Natural killer cell treated with Interleukin-12 subunit alpha and Interleukin-12 subunit beta and Interleukin-15 and Interleukin-18, amount 100 ng/mL, for 72 hours (primary cell): ENCODE data around the gene NMUR2. TPM values are rescaled to one million over a fixed set of nuclear protein-coding genes. Genes with fewer than 3 reads are reported as not detected.

Source experiments
- ATAC-seq, 2 donors: fragments of 150-1000 bp; cut with Tn5 transposase in 1 of 2; sonication (Bioruptor Pico), chemical (Tn5 transposase) in 1 of 2; 2 replicates each; pipeline ENCODE4 v1.10.0; 2021
- DNase-seq: peaks from one replicate; pipeline ENCODE4 v3.0.0; 2022; ENCODE audit warnings: low spot score
- H3K27ac Mint-ChIP-seq, 2 donors: 1 replicate in 1 of 2; 2 replicates in 1 of 2; pipeline ENCODE4 v1.8.0; 2022; ENCODE audit warnings: mixed read lengths in 2 of 2, mild to moderate bottlenecking in 1 of 2, moderate library complexity in 1 of 2
- H3K27me3 Mint-ChIP-seq, 2 donors: 1 replicate in 1 of 2; 2 replicates in 1 of 2; pipeline ENCODE4 v1.8.0; 2022; ENCODE audit warnings: mixed read lengths in 2 of 2
- H3K36me3 Mint-ChIP-seq: one replicate; pipeline ENCODE4 v1.8.0; 2022; ENCODE audit warnings: mixed read lengths
- H3K4me1 Mint-ChIP-seq, 2 donors: 1 replicate in 1 of 2; 2 replicates in 1 of 2; pipeline ENCODE4 v1.8.0; 2022; ENCODE audit warnings: low read depth in 2 of 2, mixed read lengths in 2 of 2, mild to moderate bottlenecking in 1 of 2
- H3K4me3 Mint-ChIP-seq: one replicate; pipeline ENCODE4 v1.8.0; 2022; ENCODE audit warnings: mixed read lengths
- H3K9me3 Mint-ChIP-seq: 2 replicates; pipeline ENCODE4 v1.8.0; 2022; ENCODE audit warnings: mixed read lengths
- total RNA-seq, 2 donors: library from RNA; stranded (reverse); gene quantifications; one replicate each; pipeline ENCODE4 v1.2.3, GENCODE V29; 2022

NMUR2 gene
- total RNA-seq, 2 donors from 2014 or later, result not detected

GRCh38 chr5:152393441-152393840 lies 11.6 kb downstream of the NMUR2 start:
- peaks cover 0 to 10% of the 10 kb centered on the region in 2 donors for H3K27me3 Mint-ChIP-seq
- no peak overlapping the region for H3K27ac Mint-ChIP-seq
- H3K4me3 Mint-ChIP-seq, result no peak overlapping the region
- no peak for DNase-seq
- H3K9me3 Mint-ChIP-seq, result peaks cover 3% of the 10 kb centered on the region
- no peaks in the 10 kb centered on the region for H3K36me3 Mint-ChIP-seq
- H3K4me1 Mint-ChIP-seq, result no peaks in the 10 kb centered on the region
- no peak for ATAC-seq

- Mint-ChIP-seq H3K27me3 (peaks cover 0 to 9% of the 10 kb centered on the region in 2 donors), H3K9me3 (peaks cover 2% of the 10 kb centered on the region), H3K27ac (no peak overlapping the region), H3K36me3 (no peaks in the 10 kb centered on the region), H3K4me1 (no peaks in the 10 kb centered on the region), H3K4me3 (no peak overlapping the region)
- no peak for DNase-seq
- ATAC-seq, result no peak
Measured at GRCh38 chr5:152389208-152389849, 15.8 kb downstream of the NMUR2 start.

DNA sequence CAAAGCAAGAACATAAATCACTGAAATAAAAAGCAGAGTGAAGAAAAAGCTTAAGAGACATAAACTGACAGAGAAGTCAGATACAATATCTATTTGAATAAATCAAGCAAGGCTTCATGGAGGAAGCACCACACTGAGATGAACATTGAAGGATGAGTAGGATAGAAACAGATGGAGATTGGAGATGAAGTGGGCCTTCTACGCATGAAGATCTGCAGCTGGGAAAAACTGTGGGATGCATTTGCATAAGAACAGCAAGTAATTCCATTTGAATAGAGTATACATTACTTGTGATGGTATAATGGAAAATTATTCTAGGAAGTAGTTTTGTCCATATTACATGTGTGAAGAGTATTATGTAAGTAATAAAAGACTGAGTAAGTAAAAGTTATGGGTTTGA lies 16.5 kb downstream of the NMUR2 start:
- no peak overlapping the region for H3K4me3 Mint-ChIP-seq
- H3K4me1 Mint-ChIP-seq, result no peaks in the 10 kb centered on the region
- peaks cover 0 to 5% of the 10 kb centered on the region in 2 donors for H3K27me3 Mint-ChIP-seq
- no peaks in the 10 kb centered on the region for H3K9me3 Mint-ChIP-seq
- no peak overlapping the region for H3K27ac Mint-ChIP-seq
- DNase-seq (no peak), ATAC-seq (no peak)
- no peaks in the 10 kb centered on the region for H3K36me3 Mint-ChIP-seq

GRCh38 chr5:152380415-152381123 lies 24.5 kb downstream of the NMUR2 start:
- no peaks in the 10 kb centered on the region for H3K9me3 Mint-ChIP-seq
- H3K4me1 Mint-ChIP-seq, result no peaks in the 10 kb centered on the region
- ATAC-seq, result no peak
- H3K36me3 Mint-ChIP-seq, result no peaks in the 10 kb centered on the region
- peaks cover 3 to 12% of the 10 kb centered on the region in 2 donors for H3K27me3 Mint-ChIP-seq
- no peak for DNase-seq
- H3K4me3 Mint-ChIP-seq, result no peak overlapping the region
- H3K27ac Mint-ChIP-seq, result no peak overlapping the region

- Mint-ChIP-seq H3K9me3 (no peaks in the 10 kb centered on the region), H3K27ac (no peak overlapping the region), H3K27me3 (peaks cover 3 to 17% of the 10 kb centered on the region in 2 donors), H3K4me3 (no peak overlapping the region), H3K36me3 (no peaks in the 10 kb centered on the region), H3K4me1 (no peaks in the 10 kb centered on the region)
- ATAC-seq, result no peak
- no peak for DNase-seq
Measured at GRCh38 chr5:152379331-152379730, 25.7 kb downstream of the NMUR2 start.

DNA sequence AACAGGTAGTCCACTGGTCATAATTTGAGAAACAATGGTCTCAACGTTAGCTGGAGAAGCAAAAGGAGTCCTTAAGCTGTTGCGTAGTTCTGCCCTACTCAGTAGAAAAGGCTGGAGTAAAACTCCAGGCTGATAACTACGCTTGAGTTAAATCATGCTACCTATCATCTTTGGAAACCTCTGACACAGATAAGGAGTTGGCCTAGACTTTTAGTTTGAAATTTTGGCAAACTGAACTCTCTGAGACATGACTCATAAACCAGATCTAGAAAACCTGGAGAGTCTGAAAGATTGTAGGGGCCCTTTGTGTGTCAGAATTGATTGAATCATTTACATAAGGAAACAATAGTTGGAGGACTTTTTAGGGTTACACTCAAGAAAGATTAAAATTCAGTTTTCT lies 26.3 kb downstream of the NMUR2 start:
- H3K27ac Mint-ChIP-seq, result no peak overlapping the region
- ATAC-seq (no peak), DNase-seq (no peak)
- H3K4me1 Mint-ChIP-seq, result no peaks in the 10 kb centered on the region
- no peaks in the 10 kb centered on the region for H3K9me3 Mint-ChIP-seq
- H3K27me3 Mint-ChIP-seq, result peaks cover 3 to 17% of the 10 kb centered on the region in 2 donors
- H3K4me3 Mint-ChIP-seq, result no peak overlapping the region
- no peaks in the 10 kb centered on the region for H3K36me3 Mint-ChIP-seq

DNA sequence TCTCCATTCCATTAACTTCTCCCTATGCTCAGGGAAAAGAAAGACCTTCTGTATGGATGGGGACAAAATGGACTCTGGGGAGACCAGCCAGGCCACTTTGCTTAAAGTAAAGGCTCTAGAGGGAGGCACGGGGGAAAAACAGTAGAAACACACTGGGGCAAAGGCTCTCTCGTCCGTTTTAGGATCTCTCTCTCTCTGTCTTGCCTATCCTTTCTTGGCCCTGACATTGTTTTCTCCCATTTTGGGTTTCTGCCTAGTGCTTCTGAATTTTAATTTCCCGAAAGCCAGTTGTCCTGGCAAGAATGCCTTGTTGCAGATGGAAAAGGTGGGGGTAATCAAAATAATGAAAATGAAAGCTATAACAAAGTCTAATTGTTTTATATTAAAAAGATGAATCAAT lies 28.2 kb downstream of the NMUR2 start:
- no peaks in the 10 kb centered on the region for H3K4me1 Mint-ChIP-seq
- no peak overlapping the region for H3K27ac Mint-ChIP-seq
- peaks cover 3 to 17% of the 10 kb centered on the region in 2 donors for H3K27me3 Mint-ChIP-seq
- ATAC-seq, result no peak
- DNase-seq, result no peak
- no peaks in the 10 kb centered on the region for H3K9me3 Mint-ChIP-seq
- no peaks in the 10 kb centered on the region for H3K36me3 Mint-ChIP-seq
- H3K4me3 Mint-ChIP-seq, result no peak overlapping the region

DNA sequence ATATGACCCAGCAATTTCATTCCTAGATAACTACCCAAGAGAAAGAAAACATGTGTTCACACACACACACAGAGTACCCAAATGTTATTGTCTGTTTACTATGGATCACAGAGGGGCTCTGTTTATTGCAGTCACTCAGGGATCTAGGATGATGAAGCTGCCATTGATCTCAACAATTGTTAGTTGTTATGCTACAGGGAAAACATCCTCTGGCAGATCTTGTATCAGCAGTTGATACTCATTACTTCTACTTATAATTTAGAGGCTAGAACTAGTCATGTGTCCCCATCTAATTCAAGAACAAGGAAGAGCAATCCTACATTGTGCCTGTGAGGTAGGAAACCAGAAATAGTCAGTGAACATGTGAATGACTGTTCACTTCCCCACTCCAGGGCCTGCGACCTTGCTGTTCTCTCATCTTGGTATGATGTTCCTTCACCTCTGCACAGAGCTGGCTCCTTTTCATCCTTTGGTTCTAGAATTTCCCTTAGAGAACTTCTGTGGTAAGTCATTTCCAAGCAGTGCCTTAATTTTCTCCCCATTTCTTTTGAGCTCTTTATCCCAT lies 30.3 kb downstream of the NMUR2 start:
- Mint-ChIP-seq H3K4me1 (no peaks in the 10 kb centered on the region), H3K9me3 (no peaks in the 10 kb centered on the region), H3K4me3 (no peak overlapping the region), H3K36me3 (no peaks in the 10 kb centered on the region), H3K27ac (no peak overlapping the region), H3K27me3 (peaks cover 3 to 26% of the 10 kb centered on the region in 2 donors)
- ATAC-seq, result no peak
- no peak for DNase-seq

- ATAC-seq (no peak), DNase-seq (no peak)
- H3K27me3 Mint-ChIP-seq, result peaks cover 3 to 29% of the 10 kb centered on the region in 2 donors
- H3K9me3 Mint-ChIP-seq, result no peaks in the 10 kb centered on the region
- H3K4me3 Mint-ChIP-seq, result no peak overlapping the region
- H3K27ac Mint-ChIP-seq, result no peak overlapping the region
- H3K36me3 Mint-ChIP-seq, result no peaks in the 10 kb centered on the region
- H3K4me1 Mint-ChIP-seq, result no peaks in the 10 kb centered on the region
Measured at GRCh38 chr5:152372875-152373274, 32.2 kb downstream of the NMUR2 start.

DNA sequence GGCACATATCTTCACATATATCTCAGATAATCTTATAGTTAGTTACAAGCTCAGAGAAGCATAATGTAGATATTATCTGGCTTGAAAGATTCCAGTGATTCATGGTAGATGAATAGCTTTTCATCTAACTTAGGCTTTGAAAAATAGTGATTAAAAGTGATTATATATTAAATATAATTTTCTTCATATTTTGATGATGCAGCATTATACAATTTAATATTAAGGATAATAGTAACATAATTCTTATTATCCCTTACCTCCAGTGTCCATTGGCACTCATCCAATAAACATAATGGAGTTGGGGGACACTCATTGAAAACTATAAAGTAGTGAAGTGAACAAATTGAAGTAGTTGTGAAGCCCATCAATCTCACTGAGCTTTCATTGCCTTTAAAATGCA lies 35.8 kb downstream of the NMUR2 start:
- Mint-ChIP-seq H3K4me3 (no peak overlapping the region), H3K4me1 (no peaks in the 10 kb centered on the region), H3K9me3 (no peaks in the 10 kb centered on the region), H3K36me3 (no peaks in the 10 kb centered on the region), H3K27ac (no peak overlapping the region), H3K27me3 (peaks cover 0 to 20% of the 10 kb centered on the region in 2 donors)
- ATAC-seq, result no peak
- no peak for DNase-seq

DNA sequence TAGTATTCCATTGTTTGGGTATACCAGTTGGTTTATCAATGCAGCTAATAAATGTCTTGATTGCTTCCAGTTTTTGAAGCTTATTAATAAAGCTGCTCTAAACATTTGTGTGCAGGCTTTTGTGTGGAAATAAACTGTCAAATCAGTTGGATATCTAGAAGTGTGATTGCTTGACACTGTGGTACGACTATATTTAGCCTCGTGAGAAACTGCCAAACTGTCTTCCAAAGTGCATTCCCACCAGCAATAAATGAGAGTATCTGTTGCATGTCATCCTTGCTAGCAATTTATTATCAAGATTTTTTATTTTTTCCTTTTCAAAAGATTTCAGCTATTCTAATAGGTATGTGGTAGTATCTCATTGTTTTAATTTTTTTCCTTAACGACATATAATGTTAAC lies 37.5 kb downstream of the NMUR2 start:
- Mint-ChIP-seq H3K4me3 (no peak overlapping the region), H3K36me3 (no peaks in the 10 kb centered on the region)
- ATAC-seq, result no peak

DNA sequence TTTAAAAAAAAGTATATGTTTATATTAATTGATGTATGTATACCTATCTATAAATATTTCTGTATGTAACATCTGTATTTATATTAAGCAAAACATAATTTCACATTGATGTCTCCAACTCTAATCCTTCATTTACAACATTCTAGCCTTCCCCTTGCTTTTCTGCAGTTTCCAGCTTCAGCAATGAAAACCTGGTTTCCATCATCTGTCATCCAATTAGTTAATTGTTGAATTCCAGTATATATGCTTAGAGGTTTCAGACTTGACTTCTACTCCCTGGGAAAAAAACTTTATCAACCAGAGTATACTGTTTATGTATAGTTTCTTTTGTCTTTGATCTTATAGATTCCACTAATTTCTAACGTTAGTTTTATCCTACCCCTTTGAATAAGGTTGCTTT lies 38.4 kb downstream of the NMUR2 start:
- H3K9me3 Mint-ChIP-seq, result no peaks in the 10 kb centered on the region

More for the DNA sequence above, 37.5 kb downstream of the NMUR2 start:
- Mint-ChIP-seq H3K27ac (no peak overlapping the region), H3K9me3 (no peaks in the 10 kb centered on the region), H3K4me1 (no peaks in the 10 kb centered on the region), H3K27me3 (peaks cover 0 to 29% of the 10 kb centered on the region in 2 donors)
- no peak for DNase-seq

DNA sequence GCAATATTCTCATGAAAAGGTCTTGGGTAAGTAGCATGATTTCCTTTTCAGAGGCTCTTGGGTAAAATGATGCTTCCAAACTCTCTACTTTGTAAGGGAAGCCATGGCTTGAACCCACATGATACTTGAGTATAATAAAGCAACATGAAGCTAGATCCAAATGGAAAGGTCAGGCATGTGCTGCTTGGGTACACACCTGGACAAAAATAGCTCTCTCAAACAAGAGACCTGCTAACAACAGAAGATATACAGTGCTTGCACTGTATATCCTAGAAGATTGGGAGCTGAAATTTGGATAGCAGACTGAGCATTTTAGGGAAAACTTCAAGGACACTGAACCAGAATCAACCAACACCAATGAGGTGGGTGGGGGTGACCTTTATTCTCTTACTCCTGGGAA lies 40.2 kb downstream of the NMUR2 start:
- H3K9me3 Mint-ChIP-seq, result no peaks in the 10 kb centered on the region
- ATAC-seq, result no peak
- no peaks in the 10 kb centered on the region for H3K36me3 Mint-ChIP-seq
- H3K4me1 Mint-ChIP-seq, result no peaks in the 10 kb centered on the region
- H3K27ac Mint-ChIP-seq, result no peak overlapping the region
- H3K27me3 Mint-ChIP-seq, result peaks cover 0 to 39% of the 10 kb centered on the region in 2 donors
- H3K4me3 Mint-ChIP-seq, result no peak overlapping the region
- no peak for DNase-seq

More for the DNA sequence above, 38.4 kb downstream of the NMUR2 start:
- DNase-seq (no peak), ATAC-seq (no peak)
- H3K27ac Mint-ChIP-seq, result no peak overlapping the region
- H3K36me3 Mint-ChIP-seq, result no peaks in the 10 kb centered on the region
- H3K4me1 Mint-ChIP-seq, result no peaks in the 10 kb centered on the region
- no peak overlapping the region for H3K4me3 Mint-ChIP-seq
- H3K27me3 Mint-ChIP-seq, result peaks cover 0 to 29% of the 10 kb centered on the region in 2 donors

- Mint-ChIP-seq H3K27me3 (peaks cover 0 to 41% of the 10 kb centered on the region in 2 donors), H3K4me3 (no peak overlapping the region), H3K36me3 (no peaks in the 10 kb centered on the region), H3K9me3 (no peaks in the 10 kb centered on the region), H3K4me1 (no peaks in the 10 kb centered on the region), H3K27ac (no peak overlapping the region)
- no peak for ATAC-seq
- no peak for DNase-seq
Measured at GRCh38 chr5:152364172-152364571, 40.9 kb downstream of the NMUR2 start.
